Measurements from ENCODE around the gene MRPL21. TPM values are rescaled to one million over a fixed set of nuclear protein-coding genes. Genes with fewer than 3 reads are reported as not detected.

The MRPL21 gene
- total RNA-seq, 1 donor from 2014 or later, result 50.3 TPM

- no peak for DNase-seq (ENCODE audit: extremely low spot score, unreplicated experiment)
- Mint-ChIP-seq H3K4me1 (ENCODE audit: unreplicated experiment) (no peaks in the 10 kb centered on the region), H3K36me3 (ENCODE audit: unreplicated experiment) (peaks cover 27% of the 10 kb centered on the region), H3K27ac (ENCODE audit: unreplicated experiment) (no peak overlapping the region), H3K4me3 (ENCODE audit: unreplicated experiment) (no peak overlapping the region), H3K9me3 (ENCODE audit: unreplicated experiment) (no peaks in the 10 kb centered on the region), H3K27me3 (ENCODE audit: unreplicated experiment) (no peaks in the 10 kb centered on the region)
- TF ChIP-seq CTCF (IDR thresholded peaks at IDR 0.05), result no peak
Measured at GRCh38 chr11:68934321-68934645, 30.7 kb upstream of the MRPL21 start.

GRCh38 chr11:68933605-68934320 is 30.1 kb upstream of the MRPL21 start:
- DNase-seq (ENCODE audit: extremely low spot score, unreplicated experiment), result no peak
- Mint-ChIP-seq H3K27ac (ENCODE audit: unreplicated experiment) (no peak overlapping the region), H3K4me1 (ENCODE audit: unreplicated experiment) (no peaks in the 10 kb centered on the region), H3K27me3 (ENCODE audit: unreplicated experiment) (no peaks in the 10 kb centered on the region), H3K36me3 (ENCODE audit: unreplicated experiment) (peaks cover 28% of the 10 kb centered on the region), H3K9me3 (ENCODE audit: unreplicated experiment) (no peaks in the 10 kb centered on the region), H3K4me3 (ENCODE audit: unreplicated experiment) (no peak overlapping the region)
- no peak for TF ChIP-seq CTCF (IDR thresholded peaks at IDR 0.05)

- no peaks in the 10 kb centered on the region for H3K4me1 Mint-ChIP-seq (ENCODE audit: unreplicated experiment)
- no peaks in the 10 kb centered on the region for H3K27me3 Mint-ChIP-seq (ENCODE audit: unreplicated experiment)
- no peaks in the 10 kb centered on the region for H3K9me3 Mint-ChIP-seq (ENCODE audit: unreplicated experiment)
- no peak for TF ChIP-seq CTCF (IDR thresholded peaks at IDR 0.05)
- H3K27ac Mint-ChIP-seq (ENCODE audit: unreplicated experiment), result no peak overlapping the region
- DNase-seq (ENCODE audit: extremely low spot score, unreplicated experiment), result no peak
- H3K36me3 Mint-ChIP-seq (ENCODE audit: unreplicated experiment), result peaks cover 27% of the 10 kb centered on the region
- H3K4me3 Mint-ChIP-seq (ENCODE audit: unreplicated experiment), result no peak overlapping the region
Measured at GRCh38 chr11:68932933-68933577, 29.4 kb upstream of the MRPL21 start.

GRCh38 chr11:68932358-68932757 is 28.7 kb upstream of the MRPL21 start:
- no peak overlapping the region for H3K4me3 Mint-ChIP-seq (ENCODE audit: unreplicated experiment)
- H3K4me1 Mint-ChIP-seq (ENCODE audit: unreplicated experiment), result no peaks in the 10 kb centered on the region
- no peaks in the 10 kb centered on the region for H3K27me3 Mint-ChIP-seq (ENCODE audit: unreplicated experiment)
- TF ChIP-seq CTCF (IDR thresholded peaks at IDR 0.05), result no peak
- H3K27ac Mint-ChIP-seq (ENCODE audit: unreplicated experiment), result no peak overlapping the region
- no peak for DNase-seq (ENCODE audit: extremely low spot score, unreplicated experiment)
- H3K36me3 Mint-ChIP-seq (ENCODE audit: unreplicated experiment), result peaks cover 34% of the 10 kb centered on the region
- no peaks in the 10 kb centered on the region for H3K9me3 Mint-ChIP-seq (ENCODE audit: unreplicated experiment)

- Mint-ChIP-seq H3K27ac (ENCODE audit: unreplicated experiment) (no peak overlapping the region), H3K36me3 (ENCODE audit: unreplicated experiment) (peaks cover 39% of the 10 kb centered on the region), H3K9me3 (ENCODE audit: unreplicated experiment) (no peaks in the 10 kb centered on the region), H3K4me3 (ENCODE audit: unreplicated experiment) (no peak overlapping the region), H3K4me1 (ENCODE audit: unreplicated experiment) (no peaks in the 10 kb centered on the region), H3K27me3 (ENCODE audit: unreplicated experiment) (no peaks in the 10 kb centered on the region)
- DNase-seq (ENCODE audit: extremely low spot score, unreplicated experiment), result no peak
- no peak for TF ChIP-seq CTCF (IDR thresholded peaks at IDR 0.05)
Measured at GRCh38 chr11:68931911-68932310, 28.3 kb upstream of the MRPL21 start.
